Posterior vena cava (tissue), 2 donors: Measurements from ENCODE around the gene FBXW8. TPM values are rescaled to one million over a fixed set of nuclear protein-coding genes. Genes with fewer than 3 reads are reported as not detected.

ENCODE experiments used
- DNase-seq: peaks from one replicate; pipeline ENCODE4 v3.0.0-alpha.2; 2020; ENCODE audit warnings: low spot score
- intact Hi-C, 2 donors: fragments of 100-400 bp; cut with DNase I; formaldehyde crosslinking; loops; one replicate each; pipeline versions ENCODE4 v1.14.1 to v1.14.2; 2022 to 2023
- total RNA-seq, 2 donors: library from RNA; stranded (reverse); fragmentation: NEBNext Ultra II Directional; extraction: Animal tissue kit (Norgen Biotek cat#: 25700); gene quantifications; one replicate each; pipeline ENCODE4 v1.2.1, GENCODE V29; 2021
- donor health status: DM: yes; HTN: yes; CAD: no.
- donor health status: DM: yes; HTN: yes; CAD: no.

FBXW8 gene
- total RNA-seq, 2 donors from 2014 or later = 13.3 to 14.7 TPM

DNA sequence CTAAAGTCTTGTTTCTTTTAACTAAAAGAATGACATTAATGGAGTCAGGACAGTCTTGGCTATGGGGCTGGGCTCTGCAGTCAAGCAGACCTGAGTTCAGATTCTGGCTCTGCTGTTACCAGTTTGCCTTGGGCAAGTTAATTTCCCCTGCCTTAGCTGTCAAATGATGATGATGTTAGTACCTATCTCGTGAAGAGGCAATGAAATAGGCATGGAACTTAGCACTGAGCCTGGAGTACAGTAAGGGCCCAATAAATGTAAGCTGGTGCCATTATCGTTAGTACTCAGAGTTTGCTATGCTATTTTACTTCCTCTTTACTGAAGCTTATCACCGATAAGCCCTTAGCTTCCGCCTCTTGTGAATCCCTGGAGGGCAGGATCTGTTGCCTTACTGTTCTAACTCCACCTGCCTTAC, 8.5 kb downstream of the FBXW8 start:
- intact Hi-C loops = no loop called here
- no peak for DNase-seq

DNA sequence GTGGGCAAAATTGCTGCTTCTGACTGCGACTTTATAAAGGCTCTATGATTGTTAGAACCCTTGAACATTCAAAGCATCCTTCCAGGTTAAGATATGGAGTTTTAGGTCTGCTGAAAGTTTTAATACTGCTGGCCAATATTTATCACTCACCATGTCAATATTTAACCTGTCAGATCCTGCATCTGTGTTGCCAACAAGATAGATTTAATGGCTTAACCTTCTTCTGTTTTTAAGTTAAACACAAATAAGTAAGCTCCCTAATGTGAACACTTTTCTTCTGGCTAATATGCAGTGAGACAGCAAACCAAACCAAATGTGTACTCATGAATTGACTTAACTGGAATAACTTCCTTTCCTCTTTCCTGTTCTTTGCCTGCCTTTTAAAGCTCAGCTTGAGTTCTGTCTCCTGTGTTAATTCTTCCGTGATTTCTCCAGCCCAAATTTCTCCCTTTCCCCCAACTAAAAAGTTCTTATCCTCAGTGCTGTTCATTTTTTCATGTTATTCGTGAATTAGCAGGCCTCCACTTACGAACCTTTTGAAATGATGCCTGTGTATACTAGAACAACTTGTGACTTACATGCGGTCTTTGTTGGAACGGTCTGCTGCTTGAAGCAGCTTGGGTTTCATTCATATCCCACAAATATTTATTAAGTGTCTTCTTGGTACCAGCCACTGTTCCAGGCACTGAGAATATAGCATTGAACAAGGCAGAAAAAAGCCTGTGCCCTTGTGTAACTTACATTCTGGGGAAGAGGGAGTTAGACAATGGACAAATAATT, 9.1 kb downstream of the FBXW8 start:
- no peak for DNase-seq
- intact Hi-C loops = no loop called here

DNA sequence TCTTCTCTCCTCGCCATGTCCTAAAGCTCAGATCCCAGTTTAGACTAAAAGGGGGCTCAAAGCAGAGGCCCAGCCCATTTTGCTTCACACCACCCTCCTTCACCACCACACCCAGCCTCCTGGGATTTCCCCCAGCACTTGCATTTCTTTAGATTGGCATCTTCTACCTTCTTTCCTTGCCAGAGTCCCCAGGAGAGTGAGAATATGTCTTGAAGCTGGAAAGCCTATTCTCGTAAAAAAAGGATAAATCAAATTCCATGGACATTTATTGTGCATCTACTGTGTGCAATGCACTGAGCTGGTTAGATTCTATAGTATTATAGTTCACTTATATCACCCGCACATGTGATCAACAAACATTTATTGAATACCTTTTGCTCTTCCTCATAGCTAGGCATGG, 10.2 kb downstream of the FBXW8 start:
- DNase-seq = no peak
- intact Hi-C loops = no loop called here

DNA sequence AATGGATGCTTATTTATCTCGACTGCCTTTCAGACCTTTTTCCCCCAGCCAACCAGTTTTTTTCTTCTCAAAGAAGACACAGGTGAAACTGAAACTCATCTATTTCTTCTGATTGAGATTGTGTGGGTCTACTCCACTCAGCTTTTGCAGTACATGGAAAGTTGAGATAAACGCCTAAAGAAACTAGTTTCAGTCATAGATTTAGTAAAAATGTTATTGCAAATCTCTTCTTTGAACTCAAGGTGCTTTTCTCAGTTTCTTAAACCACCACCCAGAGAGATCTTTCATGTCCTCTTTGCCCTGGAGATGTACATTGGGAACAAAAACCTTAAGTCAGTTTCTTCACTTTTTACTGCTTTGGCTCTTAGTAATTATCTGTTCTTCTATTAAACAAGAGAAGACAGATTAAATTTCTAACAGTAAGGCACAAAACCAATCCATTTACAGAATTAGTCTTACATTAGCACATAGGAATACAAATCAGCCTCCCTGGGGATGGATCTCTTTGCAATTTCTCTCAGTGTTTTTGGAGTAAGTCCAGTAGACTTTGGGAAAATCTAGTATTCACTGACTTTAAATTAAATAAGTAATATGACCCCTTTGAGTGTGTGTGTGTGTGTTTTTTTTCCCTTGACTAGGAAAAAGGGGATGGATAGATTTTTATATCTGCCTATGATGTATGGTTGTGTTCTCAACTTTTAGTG, 11.6 kb downstream of the FBXW8 start:
- no peak for DNase-seq
- intact Hi-C loops = no loop called here

DNA sequence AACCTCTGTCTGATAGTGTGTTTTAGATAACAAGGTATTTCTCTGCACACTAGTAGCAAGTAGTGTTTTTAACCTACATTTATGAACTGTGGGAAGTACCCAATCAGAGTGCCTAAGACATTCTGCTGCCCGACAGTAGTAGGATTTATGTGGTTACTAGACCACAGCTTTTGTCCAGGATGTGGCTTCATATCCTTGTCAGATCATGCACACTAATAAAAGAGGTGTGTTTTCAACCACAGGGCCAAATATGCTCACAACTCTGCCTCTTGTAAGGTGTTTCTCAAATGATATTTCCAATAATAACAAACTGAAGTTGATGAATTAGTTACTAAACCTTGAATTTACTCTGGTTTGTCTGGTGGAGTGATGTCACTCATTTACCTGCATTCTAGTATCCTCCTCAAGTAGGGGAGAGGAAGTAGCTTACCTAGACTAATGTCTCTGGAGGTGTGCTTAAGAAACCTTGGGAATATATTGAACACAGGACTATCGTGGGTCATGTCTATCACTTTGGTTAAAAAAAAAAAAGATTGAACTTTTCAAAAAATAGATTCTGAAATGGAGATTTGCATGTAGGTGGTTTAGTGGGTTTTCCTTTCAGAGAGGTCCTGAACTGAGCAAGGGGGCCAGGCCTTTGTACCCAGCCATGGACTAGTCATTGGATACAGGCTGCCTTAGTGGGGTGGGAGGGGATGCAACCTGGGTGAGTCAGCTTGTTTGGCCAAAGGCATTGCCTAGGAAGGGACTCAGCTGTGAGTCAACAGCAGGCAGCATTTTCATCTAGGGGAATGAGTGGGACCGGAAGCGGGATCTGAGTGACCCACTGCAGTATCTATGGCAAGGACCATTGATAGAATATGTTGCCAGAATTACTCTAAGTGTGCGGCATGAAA, 14.1 kb downstream of the FBXW8 start:
- DNase-seq = no peak
- intact Hi-C loops = loop anchor here in 1 of 2 donors (5.0 kb wide), 2 partner anchors 653 to 748 kb away; no protein-coding TSS in a partner anchor

DNA sequence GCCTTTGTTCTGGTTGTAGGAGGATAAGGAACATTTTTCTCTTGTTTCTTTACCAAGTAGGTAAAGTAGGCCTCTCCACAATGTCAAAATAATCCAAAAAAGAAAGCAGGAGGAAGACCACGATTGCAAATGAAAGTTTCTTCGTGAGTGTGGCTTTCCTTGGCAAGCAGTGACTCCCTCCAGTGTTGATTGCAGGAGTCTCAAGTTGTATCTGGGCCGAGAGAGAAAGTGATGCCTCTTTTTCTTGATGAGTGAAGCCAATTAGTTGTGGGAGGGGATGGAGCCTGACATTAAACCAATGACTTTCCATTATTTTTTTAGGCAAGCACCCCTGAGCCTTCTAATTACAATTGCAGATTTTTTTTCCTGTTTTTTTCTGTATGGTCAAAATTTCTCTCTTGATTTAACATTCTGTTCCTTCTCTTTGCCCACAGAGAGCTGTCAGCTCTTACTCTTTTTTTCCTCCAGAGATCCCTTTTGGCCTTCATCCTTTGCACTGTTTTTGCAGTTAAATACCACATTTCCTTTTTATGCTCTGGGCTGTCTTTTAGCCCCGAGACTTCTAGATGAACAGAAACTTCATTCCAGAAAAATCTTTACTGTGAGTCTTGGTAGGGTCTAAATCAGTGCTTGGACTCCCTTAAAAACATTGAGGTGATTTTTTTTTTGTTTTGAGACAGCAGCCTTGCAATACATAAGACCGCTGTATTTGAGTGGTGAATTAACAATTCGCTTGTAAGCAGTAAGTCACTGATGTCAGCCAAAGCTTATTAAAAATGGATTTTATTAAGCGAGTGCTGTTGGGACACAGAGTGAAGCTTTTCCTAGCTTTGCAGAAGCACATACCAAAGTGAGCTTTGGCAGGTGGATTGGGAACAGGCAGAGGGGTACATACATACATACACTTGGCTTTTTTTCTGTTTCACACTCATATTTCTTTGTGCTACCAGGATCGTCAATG, 15.8 kb downstream of the FBXW8 start:
- intact Hi-C loops = loop anchor here in 1 of 2 donors (5.0 kb wide), 2 partner anchors 654 to 749 kb away; no protein-coding TSS in a partner anchor
- DNase-seq = no peak

DNA sequence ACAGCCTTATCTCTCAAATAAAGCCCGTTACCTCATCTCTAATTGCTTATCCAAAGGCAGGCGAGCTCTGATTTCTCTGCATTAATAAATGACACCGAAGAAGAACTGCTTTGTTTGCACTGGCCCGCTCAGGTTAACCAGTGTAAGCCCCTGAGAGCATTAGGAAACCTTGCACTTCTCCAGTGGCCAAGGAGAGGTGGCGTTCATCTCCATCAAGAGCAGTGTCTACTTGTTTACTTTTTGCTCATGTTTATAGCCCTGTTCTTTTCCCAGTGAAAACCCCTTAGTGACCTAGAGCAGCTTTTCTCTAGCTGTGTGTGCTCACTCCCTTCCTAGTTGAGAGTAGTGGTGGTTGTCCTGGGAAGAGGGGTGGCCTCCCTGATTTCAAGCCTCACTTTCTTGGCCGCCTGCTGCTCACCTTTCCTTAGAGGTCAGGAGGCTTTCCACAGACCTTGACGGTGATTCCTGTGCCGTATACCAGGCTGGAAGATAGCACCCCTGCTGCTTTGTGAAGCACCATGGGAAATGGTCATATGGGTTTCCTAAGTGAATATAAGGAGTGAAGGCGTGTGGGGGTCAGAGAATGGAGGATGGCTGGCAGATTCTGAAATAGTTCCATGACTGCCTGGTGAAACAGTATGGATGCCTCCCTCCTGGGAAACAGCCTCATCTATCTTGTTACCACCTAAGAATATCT, 16.6 kb downstream of the FBXW8 start:
- intact Hi-C loops = loop anchor here in 1 of 2 donors (5.0 kb wide), 2 partner anchors 655 to 750 kb away; no protein-coding TSS in a partner anchor
- no peak for DNase-seq

DNA sequence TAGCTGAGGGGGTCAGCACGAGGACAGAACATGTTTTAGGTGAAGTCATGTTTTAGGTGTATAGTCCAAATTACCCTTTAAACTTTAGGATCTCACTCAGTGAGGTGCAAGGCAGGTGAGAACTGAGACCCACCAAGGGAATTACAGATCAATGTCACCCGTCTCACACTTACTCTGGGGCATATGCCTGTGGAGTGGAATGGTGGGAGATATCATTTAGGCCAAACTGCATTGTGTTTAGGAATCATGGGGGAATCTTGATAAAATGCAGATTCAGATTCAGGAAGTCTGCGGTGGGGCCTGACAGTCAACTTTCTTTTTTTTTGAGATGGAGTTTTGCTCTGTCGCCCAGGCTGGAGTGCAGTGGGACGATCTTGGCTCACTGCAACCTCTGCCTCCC, 17.8 kb downstream of the FBXW8 start:
- intact Hi-C loops = loop anchor here in 1 of 2 donors (5.0 kb wide), 2 partner anchors 656 to 751 kb away; no protein-coding TSS in a partner anchor
- DNase-seq = no peak

DNA sequence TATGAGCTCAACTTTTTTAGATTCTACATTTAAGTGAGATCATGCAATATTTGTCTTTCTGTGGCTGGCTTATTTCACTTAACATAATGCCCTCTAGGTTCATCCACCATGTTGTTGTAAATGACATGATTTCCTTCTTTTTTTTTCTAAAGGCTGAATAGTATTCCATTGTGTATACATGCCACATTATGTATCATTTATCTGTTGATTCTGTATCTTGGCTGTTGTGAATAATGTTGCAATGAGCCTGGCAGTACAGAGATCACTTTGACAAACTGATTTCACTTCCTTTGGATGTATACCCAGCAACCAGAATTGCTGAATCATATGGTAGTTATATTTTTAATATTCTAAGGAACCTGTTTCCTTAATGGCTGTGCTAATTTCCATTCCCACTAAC, 19.1 kb downstream of the FBXW8 start:
- DNase-seq = no peak
- intact Hi-C loops = loop anchor here in 1 of 2 donors (5.0 kb wide), 2 partner anchors 658 to 753 kb away; no protein-coding TSS in a partner anchor

DNA sequence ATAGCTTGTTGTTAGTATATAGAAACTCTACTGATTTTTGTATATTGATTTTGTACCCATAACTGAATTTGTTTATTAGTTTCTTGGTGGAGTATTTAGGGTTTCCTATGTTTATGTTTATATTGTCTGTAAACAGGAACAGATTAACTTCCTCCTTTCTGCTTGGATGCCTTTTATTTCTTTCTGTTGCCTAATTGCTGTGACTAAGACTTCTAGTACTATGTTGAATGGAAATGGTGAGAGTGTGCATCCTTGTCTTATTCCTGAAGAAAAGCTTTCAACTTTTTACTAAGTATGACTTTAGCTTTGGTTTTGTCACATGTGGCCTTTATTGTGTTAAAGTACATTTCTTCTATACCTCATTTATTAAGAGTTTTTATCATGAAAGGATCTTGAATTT, 20.9 kb downstream of the FBXW8 start:
- DNase-seq = no peak
- intact Hi-C loops = no loop called here

DNA sequence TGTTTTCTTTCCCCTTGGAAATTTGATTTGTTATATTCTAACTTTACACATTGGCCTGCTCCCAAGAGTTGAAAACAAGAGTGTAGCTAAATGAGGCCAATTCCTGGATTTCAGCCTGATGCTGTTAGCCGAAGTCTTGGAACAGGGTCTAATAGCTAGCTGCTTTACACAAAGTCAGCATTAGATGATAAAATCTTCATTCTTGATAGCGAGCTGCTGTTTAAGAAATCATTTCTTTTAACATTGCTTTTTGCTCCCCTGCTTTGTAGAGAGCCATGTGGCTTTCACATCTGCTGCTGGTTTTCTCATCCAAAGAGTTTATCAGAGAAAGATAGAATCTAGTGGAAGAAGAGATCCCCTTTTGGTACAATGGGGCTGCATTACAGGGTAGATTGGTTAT, 22.3 kb downstream of the FBXW8 start:
- no peak for DNase-seq
- intact Hi-C loops = no loop called here

DNA sequence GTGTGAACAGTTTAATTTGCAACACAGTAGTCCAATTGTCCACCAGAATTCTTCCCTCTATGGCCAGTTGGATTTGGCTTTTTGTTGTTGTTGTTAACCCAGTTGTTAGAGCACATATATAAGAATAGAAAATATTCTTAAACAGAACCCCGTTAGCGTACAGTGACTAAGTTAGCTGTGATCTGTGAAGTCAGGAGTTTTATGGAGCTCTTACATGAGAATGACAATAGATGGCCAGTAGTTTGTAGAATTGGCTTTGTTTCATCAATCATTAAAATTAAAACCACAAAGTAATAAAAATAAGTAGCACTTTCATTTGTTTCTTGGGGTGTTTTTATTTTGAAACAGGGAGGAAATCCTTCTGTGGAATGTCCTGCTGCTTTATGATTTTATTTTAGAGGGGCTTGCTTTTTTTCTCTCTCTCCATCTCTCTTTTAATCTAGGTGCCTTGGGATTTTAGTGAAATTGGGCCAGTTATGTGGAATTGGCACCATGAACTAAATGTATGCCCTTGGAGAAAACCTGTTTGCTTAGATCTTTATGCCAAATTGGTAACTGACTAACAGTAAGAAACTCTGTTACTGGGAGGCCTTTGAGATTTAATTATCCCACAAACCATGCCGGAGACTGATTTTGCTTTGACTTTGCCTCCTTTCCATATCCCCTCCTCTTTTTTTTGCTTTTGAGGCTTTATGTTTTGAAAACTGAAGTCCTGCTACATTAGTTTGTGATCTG, 22.9 kb downstream of the FBXW8 start:
- intact Hi-C loops = no loop called here
- DNase-seq = no peak

DNA sequence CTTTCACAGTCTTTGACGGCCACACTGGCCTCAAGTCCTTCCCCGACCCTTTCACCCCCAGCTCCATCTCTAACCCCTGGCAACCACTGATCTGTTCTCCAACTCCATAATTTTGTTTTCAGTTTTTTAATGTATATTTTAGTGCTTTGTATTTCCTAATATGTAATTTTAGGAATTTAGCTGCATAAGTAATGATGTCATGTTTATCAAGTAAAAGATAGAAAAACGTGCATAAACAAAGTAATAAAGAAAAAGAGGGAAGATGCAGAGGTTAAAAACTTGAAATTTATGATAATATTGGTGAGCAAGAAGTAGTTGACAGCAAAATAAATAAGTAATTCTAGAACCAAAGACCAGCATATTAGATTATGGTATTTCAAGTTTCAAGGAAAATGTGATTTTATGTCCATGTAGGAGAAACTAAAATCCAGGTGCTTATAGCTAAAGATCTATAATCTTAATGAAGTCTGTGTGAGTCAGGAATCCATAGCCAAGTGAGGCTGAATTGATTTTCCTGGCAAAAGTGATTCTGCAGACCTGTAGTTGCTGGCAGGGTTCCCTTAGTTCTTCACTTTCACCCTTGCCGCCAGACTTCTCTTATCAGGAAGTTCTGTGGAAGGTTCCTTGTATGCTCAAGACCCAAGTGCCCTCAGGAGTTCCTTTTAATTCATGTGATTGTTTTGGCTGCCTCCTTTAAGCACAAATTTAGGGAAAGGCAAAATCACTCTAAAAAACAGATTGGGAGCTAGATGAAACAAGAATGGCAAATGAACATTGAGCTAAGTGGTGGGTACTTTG, 24.4 kb downstream of the FBXW8 start:
- no peak for DNase-seq
- intact Hi-C loops = no loop called here

DNA sequence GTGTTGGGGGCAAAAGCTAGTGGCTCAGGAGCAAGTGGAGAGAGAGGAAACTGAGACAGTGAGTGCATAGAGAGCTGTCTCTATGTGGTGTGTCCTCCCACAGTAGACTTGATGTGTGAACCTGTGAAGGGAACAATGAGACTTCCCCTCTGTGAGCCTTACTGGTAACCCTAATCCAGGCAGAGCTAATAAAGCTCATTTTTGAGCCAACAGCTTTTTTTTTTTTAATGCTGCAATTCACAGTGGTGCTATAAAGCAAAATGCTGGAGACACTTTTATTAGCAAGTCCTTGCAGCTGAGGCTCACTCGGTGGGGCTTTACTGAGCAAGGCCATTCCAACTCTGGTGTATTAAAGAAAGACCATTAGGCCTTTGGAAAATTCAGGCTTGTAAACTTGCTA, 26.9 kb downstream of the FBXW8 start:
- no peak for DNase-seq
- intact Hi-C loops = no loop called here

DNA sequence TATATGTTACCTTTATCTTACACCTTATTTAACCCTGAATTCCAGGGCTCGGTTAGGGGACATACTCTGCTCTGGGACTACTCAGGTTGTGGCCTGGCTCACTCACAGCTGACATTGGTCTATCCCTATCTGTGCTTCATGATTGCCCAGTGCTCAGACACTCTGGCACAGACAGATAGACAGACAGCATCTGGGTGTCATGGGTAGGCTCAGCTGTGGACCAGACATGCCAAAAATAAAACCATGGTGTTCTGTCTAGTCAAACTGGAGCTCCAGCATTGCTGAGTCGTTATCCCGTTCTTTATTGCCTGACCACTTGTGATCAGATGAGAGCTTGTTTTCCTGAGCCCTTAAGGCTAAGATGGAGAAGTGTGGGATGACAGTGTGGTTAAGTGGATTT, 29.0 kb downstream of the FBXW8 start:
- no peak for DNase-seq
- intact Hi-C loops = no loop called here

DNA sequence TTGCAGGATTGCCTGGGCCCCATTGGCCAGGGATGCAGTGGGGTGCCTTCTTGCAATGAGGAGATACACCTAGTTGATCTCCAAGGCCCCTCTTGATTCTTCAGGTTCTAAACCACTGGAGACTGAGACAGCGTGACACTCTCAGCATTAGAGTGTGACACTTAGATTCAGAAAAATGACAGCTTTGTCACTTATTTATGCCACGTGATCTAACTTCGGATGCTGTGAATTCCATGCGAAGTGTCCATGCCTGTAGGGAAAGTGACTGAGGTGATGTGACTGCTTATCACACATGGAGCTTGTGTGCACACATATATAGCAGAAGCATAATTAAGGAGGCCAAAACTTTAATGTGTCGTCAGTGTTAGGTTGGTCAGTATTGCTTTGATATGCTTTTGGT, 30.4 kb downstream of the FBXW8 start:
- DNase-seq = no peak
- intact Hi-C loops = no loop called here
